Suprapubic skin (tissue), 4 donors: ENCODE results near the gene MZF1. TPM values are rescaled to one million over a fixed set of nuclear protein-coding genes. Genes with fewer than 3 reads are reported as not detected.

Source experiments
- DNase-seq, 2 donors: peaks; one replicate each; pipeline ENCODE4 v3.0.0-alpha.2; 2019; ENCODE audit warnings: low spot score in 2 of 2
- H3K27ac ChIP-seq: fragments of 200-600 bp; sonication (generic); one replicate; pipeline ENCODE4 v1.5.1; 2019
- H3K27me3 ChIP-seq: fragments of 200-600 bp; sonication (generic); one replicate; pipeline ENCODE4 v1.5.1; 2019
- H3K36me3 ChIP-seq: fragments of 200-600 bp; sonication (generic); one replicate; pipeline ENCODE4 v1.5.1; 2019
- H3K4me1 ChIP-seq: fragments of 200-600 bp; sonication (generic); one replicate; pipeline ENCODE4 v1.5.1; 2019
- H3K4me3 ChIP-seq: fragments of 200-600 bp; sonication (generic); one replicate; pipeline ENCODE4 v1.5.1; 2019; ENCODE audit warnings: mild to moderate bottlenecking
- H3K9me3 ChIP-seq: fragments of 200-600 bp; sonication (generic); one replicate; pipeline ENCODE4 v1.5.1; 2019
- EP300 ChIP-seq: sonication (generic); formaldehyde crosslinking; IDR thresholded peaks from one replicate; pipeline ENCODE4 v1.6.1; 2017; ENCODE audit warnings: antibody characterized with exemption
- POLR2A ChIP-seq, 2 donors: fragments of 450-650 bp; IDR thresholded peaks; one replicate each; pipeline ENCODE4 v1.6.1; 2017; ENCODE audit warnings: antibody characterized with exemption in 2 of 2, mild to moderate bottlenecking in 2 of 2, moderate library complexity in 2 of 2
- POLR2AphosphoS5 ChIP-seq, 3 donors: sonication (generic); formaldehyde crosslinking; IDR thresholded peaks; one replicate each; pipeline ENCODE4 v1.6.1; 2017; ENCODE audit warnings: antibody characterized with exemption in 3 of 3
- WGBS: methylation state at CpG from one replicate; pipeline ENCODE4 v1.1.5; 2018; 5-methylcytosine and 5-hydroxymethylcytosine counted together
- total RNA-seq, 4 donors: library from RNA; depleted of rRNA; stranded (reverse); fragments of >200 nt; gene quantifications; one replicate each; pipeline ENCODE4 v1.1.0, GENCODE V29; 2016
- TF ChIP-seq, protein P1 (sequence below), 2 donors: fragments of 200-600 bp in 1 of 2; fragments of 450-650 bp in 1 of 2; sonication (generic) in 1 of 2; IDR thresholded peaks; one replicate each; pipeline ENCODE4 v1.5.1; 2016 to 2019; ENCODE audit warnings: antibody characterized with exemption in 2 of 2, mild to moderate bottlenecking in 1 of 2, moderate library complexity in 1 of 2

The MZF1 gene
- total RNA-seq, 4 donors from 2014 or later, result 29.0 to 53.2 (median 37.5) TPM

DNA sequence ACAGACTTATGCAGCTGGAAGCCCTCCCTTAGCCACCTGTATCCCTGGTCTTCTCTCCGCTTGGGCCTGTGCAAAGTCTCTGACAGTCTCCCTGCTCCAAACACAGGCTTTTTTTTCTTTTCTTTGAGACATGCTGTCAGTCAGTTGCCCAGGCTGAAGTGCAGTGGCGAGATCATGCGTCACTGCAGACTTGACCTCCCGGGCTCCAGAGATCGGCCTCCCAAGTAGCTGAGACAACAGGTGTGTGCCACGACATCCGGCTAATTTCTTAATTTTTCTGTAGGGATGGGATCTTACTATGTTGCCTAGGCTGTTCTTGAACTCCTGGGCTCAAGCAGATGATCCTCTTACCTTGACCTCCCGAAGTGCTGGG is 1.6 kb downstream of the MZF1 start:
- DNase-seq, result peak; percentile 49 to 61
- Histone ChIP-seq H3K27ac (no peak overlapping the region), H3K9me3 (no peaks in the 10 kb centered on the region), H3K4me3 (no peak overlapping the region), H3K27me3 (no peaks in the 10 kb centered on the region), H3K36me3 (peaks cover 39% of the 10 kb centered on the region), H3K4me1 (peaks cover 30% of the 10 kb centered on the region)
- WGBS, result 95% methylated on average over 8 of the region's 8 CpGs
- TF ChIP-seq POLR2A (IDR thresholded peaks at IDR 0.05) (no peak), EP300 (no peak), POLR2AphosphoS5 (IDR thresholded peaks at IDR 0.05) (no peak)
- TF ChIP-seq, protein P1, sequence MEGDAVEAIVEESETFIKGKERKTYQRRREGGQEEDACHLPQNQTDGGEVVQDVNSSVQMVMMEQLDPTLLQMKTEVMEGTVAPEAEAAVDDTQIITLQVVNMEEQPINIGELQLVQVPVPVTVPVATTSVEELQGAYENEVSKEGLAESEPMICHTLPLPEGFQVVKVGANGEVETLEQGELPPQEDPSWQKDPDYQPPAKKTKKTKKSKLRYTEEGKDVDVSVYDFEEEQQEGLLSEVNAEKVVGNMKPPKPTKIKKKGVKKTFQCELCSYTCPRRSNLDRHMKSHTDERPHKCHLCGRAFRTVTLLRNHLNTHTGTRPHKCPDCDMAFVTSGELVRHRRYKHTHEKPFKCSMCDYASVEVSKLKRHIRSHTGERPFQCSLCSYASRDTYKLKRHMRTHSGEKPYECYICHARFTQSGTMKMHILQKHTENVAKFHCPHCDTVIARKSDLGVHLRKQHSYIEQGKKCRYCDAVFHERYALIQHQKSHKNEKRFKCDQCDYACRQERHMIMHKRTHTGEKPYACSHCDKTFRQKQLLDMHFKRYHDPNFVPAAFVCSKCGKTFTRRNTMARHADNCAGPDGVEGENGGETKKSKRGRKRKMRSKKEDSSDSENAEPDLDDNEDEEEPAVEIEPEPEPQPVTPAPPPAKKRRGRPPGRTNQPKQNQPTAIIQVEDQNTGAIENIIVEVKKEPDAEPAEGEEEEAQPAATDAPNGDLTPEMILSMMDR (IDR thresholded peaks at IDR 0.05), result no peak

GRCh38 chr19:58570770-58571574 is 2.2 kb downstream of the MZF1 start:
- peak; percentile 65 to 67 for DNase-seq
- 51% methylated on average over 2 of the region's 25 CpGs for WGBS
- H3K27ac ChIP-seq, result no peak overlapping the region
- no peaks in the 10 kb centered on the region for H3K27me3 ChIP-seq
- no peak for TF ChIP-seq POLR2AphosphoS5 (IDR thresholded peaks at IDR 0.05)
- no peak for TF ChIP-seq EP300
- TF ChIP-seq POLR2A (IDR thresholded peaks at IDR 0.05), result no peak
- TF ChIP-seq, protein P1 (IDR thresholded peaks at IDR 0.05), result no peak
- H3K9me3 ChIP-seq, result no peaks in the 10 kb centered on the region
- H3K4me3 ChIP-seq, result no peak overlapping the region
- peaks cover 25% of the 10 kb centered on the region for H3K4me1 ChIP-seq
- peaks cover 41% of the 10 kb centered on the region for H3K36me3 ChIP-seq

DNA sequence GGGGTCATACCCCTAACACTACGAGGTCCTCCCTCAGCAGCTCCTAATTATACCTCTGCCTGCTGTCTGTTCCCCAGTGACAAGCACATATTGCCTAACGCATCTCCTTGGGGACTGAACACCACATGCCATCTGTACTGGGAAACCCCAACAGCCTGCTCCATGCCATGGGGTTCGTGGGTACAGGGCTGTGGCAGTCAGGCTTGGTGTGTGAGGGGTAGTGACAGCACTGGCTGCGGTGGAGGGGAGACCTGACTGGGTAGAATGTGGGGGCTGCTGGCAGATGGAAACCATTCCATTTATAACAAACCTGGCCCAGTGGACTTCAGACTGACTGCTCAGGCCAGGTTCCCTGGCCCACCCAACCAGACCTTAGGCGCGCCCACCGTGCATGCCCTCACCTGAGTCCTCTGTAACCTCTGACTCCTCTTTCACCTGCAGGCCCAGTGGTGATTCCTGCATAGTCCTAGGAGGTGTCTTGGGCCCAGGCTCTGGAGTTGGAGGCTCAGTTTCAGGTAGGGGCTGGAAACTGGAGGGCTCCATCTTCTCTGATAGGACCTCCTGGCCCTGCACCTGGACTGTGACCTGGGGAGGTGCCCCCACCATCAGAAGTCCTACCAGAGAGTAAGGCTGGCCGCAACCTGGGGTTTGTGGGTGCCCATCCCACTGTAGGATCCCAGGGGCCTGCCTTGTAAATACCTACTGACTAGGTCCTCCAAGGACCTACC is 3.0 kb downstream of the MZF1 start:
- Histone ChIP-seq H3K4me3 (no peak overlapping the region), H3K9me3 (no peaks in the 10 kb centered on the region), H3K27me3 (no peaks in the 10 kb centered on the region), H3K4me1 (peaks cover 21% of the 10 kb centered on the region), H3K36me3 (peaks cover 41% of the 10 kb centered on the region), H3K27ac (no peak overlapping the region)
- WGBS, result 89% methylated on average over 5 of the region's 8 CpGs
- DNase-seq, result peak; percentile 67 to 69
- TF ChIP-seq, protein P1 (IDR thresholded peaks at IDR 0.05), result no peak
- TF ChIP-seq POLR2A (IDR thresholded peaks at IDR 0.05) (no peak), EP300 (no peak), POLR2AphosphoS5 (IDR thresholded peaks at IDR 0.05) (no peak)

- peak; percentile 48 to 53 for DNase-seq
- H3K4me3 ChIP-seq, result no peak overlapping the region
- no peaks in the 10 kb centered on the region for H3K9me3 ChIP-seq
- peaks cover 41% of the 10 kb centered on the region for H3K36me3 ChIP-seq
- no peak overlapping the region for H3K27ac ChIP-seq
- TF ChIP-seq, protein P1 (IDR thresholded peaks at IDR 0.05), result no peak
- TF ChIP-seq POLR2A (IDR thresholded peaks at IDR 0.05) (no peak), EP300 (no peak), POLR2AphosphoS5 (IDR thresholded peaks at IDR 0.05) (no peak)
- H3K4me1 ChIP-seq, result peaks cover 17% of the 10 kb centered on the region
- 86% methylated on average over 4 of the region's 6 CpGs for WGBS
- no peaks in the 10 kb centered on the region for H3K27me3 ChIP-seq
Measured at GRCh38 chr19:58569191-58569942, 3.8 kb downstream of the MZF1 start.
